H9 (cell line): Measurements from ENCODE around the gene INAFM1. TPM values are rescaled to one million over a fixed set of nuclear protein-coding genes. Genes with fewer than 3 reads are reported as not detected.

Experiments used
- DNase-seq: peaks from one replicate; pipeline ENCODE4 v3.0.0-alpha.2; 2017
- H2AFZ ChIP-seq: one replicate; pipeline ENCODE4 v1.6.1; 2013; ENCODE audit warnings: mild to moderate bottlenecking, low read length, control low read depth, moderate library complexity
- H2AK5ac ChIP-seq: 2 replicates; pipeline ENCODE4 v1.6.1; 2013; ENCODE audit warnings: low read length, control low read depth, mixed read lengths; ENCODE audit not compliant: insufficient read length
- H2BK120ac ChIP-seq: one replicate; pipeline ENCODE4 v1.6.1; 2013; ENCODE audit warnings: low read depth, mild to moderate bottlenecking, low read length, control low read depth, inconsistent platforms; ENCODE audit not compliant: poor library complexity, severe bottlenecking
- H2BK12ac ChIP-seq: 2 replicates; pipeline ENCODE4 v1.6.1; 2013; ENCODE audit warnings: low read length, control low read depth, mixed read lengths, low read depth; ENCODE audit not compliant: insufficient read length
- H2BK15ac ChIP-seq: 2 replicates; pipeline ENCODE4 v1.6.1; 2013; ENCODE audit warnings: low read depth, low read length, control low read depth
- H2BK20ac ChIP-seq: one replicate; pipeline ENCODE4 v1.6.1; 2013; ENCODE audit warnings: low read depth, mild to moderate bottlenecking, low read length, control low read depth, inconsistent platforms; ENCODE audit not compliant: poor library complexity, severe bottlenecking
- H2BK5ac ChIP-seq: 2 replicates; pipeline ENCODE4 v1.6.1; 2013; ENCODE audit warnings: low read length, control low read depth, mixed read lengths; ENCODE audit not compliant: insufficient read length
- H3K14ac ChIP-seq: 2 replicates; pipeline ENCODE4 v1.6.1; 2013; ENCODE audit warnings: low read length, control low read depth; ENCODE audit not compliant: insufficient read depth
- H3K18ac ChIP-seq: 2 replicates; pipeline ENCODE4 v1.6.1; 2013; ENCODE audit warnings: low read depth, mild to moderate bottlenecking, mixed read lengths, low read length, control low read depth; ENCODE audit not compliant: insufficient read length
- H3K23ac ChIP-seq: 2 replicates; pipeline ENCODE4 v1.6.1; 2013; ENCODE audit warnings: low read length, control low read depth, mixed read lengths, low read depth; ENCODE audit not compliant: insufficient read length
- H3K23me2 ChIP-seq: 2 replicates; pipeline ENCODE4 v1.6.1; 2013; ENCODE audit warnings: low read depth, mild to moderate bottlenecking, mixed read lengths, low read length, control low read depth; ENCODE audit not compliant: insufficient read length, poor library complexity, severe bottlenecking
- H3K27ac ChIP-seq: 2 replicates; pipeline ENCODE4 v1.5.1; 2013; ENCODE audit warnings: low read length, control low read depth, mixed read lengths, low read depth; ENCODE audit not compliant: insufficient read length
- H3K27me3 ChIP-seq: 2 replicates; pipeline ENCODE4 v1.6.1; 2013; ENCODE audit warnings: low read length, control low read depth, inconsistent platforms; ENCODE audit not compliant: insufficient read depth
- H3K4ac ChIP-seq: 2 replicates; pipeline ENCODE4 v1.6.1; 2013; ENCODE audit warnings: low read depth, mild to moderate bottlenecking, control low read depth, inconsistent platforms, low read length, moderate library complexity
- H3K4me1 ChIP-seq: 2 replicates; pipeline ENCODE4 v1.6.1; 2013; ENCODE audit warnings: low read length, control low read depth, inconsistent platforms; ENCODE audit not compliant: insufficient read depth
- H3K4me2 ChIP-seq: 2 replicates; pipeline ENCODE4 v1.6.1; 2013; ENCODE audit warnings: low read length, control low read depth, mixed read lengths; ENCODE audit not compliant: insufficient read length, insufficient read depth
- H3K56ac ChIP-seq: 2 replicates; pipeline ENCODE4 v1.6.1; 2013; ENCODE audit warnings: low read depth, mild to moderate bottlenecking, mixed read lengths, low read length, control low read depth; ENCODE audit not compliant: insufficient read length
- H3K79me1 ChIP-seq: 2 replicates; pipeline ENCODE4 v1.6.1; 2013; ENCODE audit warnings: low read depth, mild to moderate bottlenecking, moderate library complexity, low read length, control low read depth, inconsistent platforms; ENCODE audit not compliant: insufficient read depth, poor library complexity, severe bottlenecking
- H3K79me2 ChIP-seq: 2 replicates; pipeline ENCODE4 v1.6.1; 2013; ENCODE audit warnings: low read length, control low read depth, inconsistent platforms; ENCODE audit not compliant: insufficient read depth
- H3K9ac ChIP-seq: 2 replicates; pipeline ENCODE4 v1.6.1; 2013; ENCODE audit warnings: low read length, control low read depth, mixed read lengths; ENCODE audit not compliant: insufficient read length; ENCODE audit errors: extremely low read depth
- H3K9me3 ChIP-seq: one replicate; pipeline ENCODE4 v1.6.1; 2013; ENCODE audit warnings: low read depth, low read length, inconsistent platforms; ENCODE audit not compliant: control insufficient read depth
- H3T11ph ChIP-seq: one replicate; pipeline ENCODE4 v1.6.1; 2013; ENCODE audit warnings: mild to moderate bottlenecking, low read length, control low read depth, inconsistent platforms
- H4K20me1 ChIP-seq: one replicate; pipeline ENCODE4 v1.6.1; 2013; ENCODE audit not compliant: control insufficient read depth, insufficient read length, insufficient read depth
- H4K5ac ChIP-seq: 2 replicates; pipeline ENCODE4 v1.6.1; 2013; ENCODE audit warnings: low read depth, mild to moderate bottlenecking, mixed read lengths, low read length, control low read depth; ENCODE audit not compliant: insufficient read length
- H4K8ac ChIP-seq: replicated peaks from 2 replicates; pipeline ENCODE4 v1.6.1; 2013; ENCODE audit warnings: low read length, control low read depth, mixed read lengths, low read depth; ENCODE audit not compliant: insufficient read length
- H4K91ac ChIP-seq: 2 replicates; pipeline ENCODE4 v1.6.1; 2013; ENCODE audit warnings: low read depth, mild to moderate bottlenecking, moderate library complexity, mixed read lengths, low read length, control low read depth; ENCODE audit not compliant: insufficient read length
- H3K27ac Mint-ChIP-seq, 3 experiments: 2 replicates in 2 of 3; 3 replicates in 1 of 3; pipeline ENCODE4 v1.8.0; 2020 to 2021; ENCODE audit warnings: mixed read lengths in 3 of 3, mild to moderate bottlenecking in 1 of 3, moderate library complexity in 1 of 3
- H3K27me3 Mint-ChIP-seq: 2 replicates; pipeline ENCODE4 v1.8.0; 2021; ENCODE audit warnings: low read depth, mild to moderate bottlenecking, moderate library complexity, mixed read lengths
- H3K36me3 Mint-ChIP-seq, 3 experiments: 2 replicates in 2 of 3; 3 replicates in 1 of 3; pipeline ENCODE4 v1.8.0; 2020 to 2021; ENCODE audit warnings: low read depth in 3 of 3, mixed read lengths in 3 of 3; ENCODE audit not compliant: insufficient read depth in 1 of 3
- H3K4me1 Mint-ChIP-seq, 2 experiments: 2 replicates each; pipeline ENCODE4 v1.8.0; 2020; ENCODE audit warnings: mixed read lengths in 2 of 2
- H3K4me3 Mint-ChIP-seq, 2 experiments: 2 replicates in 1 of 2; 3 replicates in 1 of 2; pipeline ENCODE4 v1.8.0; 2020 to 2021; ENCODE audit warnings: mild to moderate bottlenecking in 2 of 2, mixed read lengths in 2 of 2, moderate library complexity in 1 of 2
- H3K9me3 Mint-ChIP-seq, 2 experiments: 2 replicates in 1 of 2; 3 replicates in 1 of 2; pipeline ENCODE4 v1.8.0; 2020; ENCODE audit warnings: mild to moderate bottlenecking in 2 of 2, mixed read lengths in 2 of 2, moderate library complexity in 1 of 2
- WGBS: extraction: QIAGEN DNeasy Blood & Tissue Kit; methylation state at CpG from one replicate; pipeline ENCODE4 v1.1.7; 2013; ENCODE audit warnings: missing lambda C conversion rate, low lambda C conversion rate, mixed read lengths; ENCODE audit not compliant: insufficient read length; ENCODE audit errors: extremely low coverage; 5-methylcytosine and 5-hydroxymethylcytosine counted together
- total RNA-seq: library from RNA; stranded (reverse); gene quantifications from 2 replicates; pipeline ENCODE4 v1.2.1, GENCODE V29; 2021
- TF ChIP-seq, protein P1 (sequence below): fragments of 200-600 bp; sonication (generic); conservative IDR thresholded peaks from 3 replicates; pipeline ENCODE4 v1.8.0; 2021; ENCODE audit warnings: antibody characterized with exemption, mild to moderate bottlenecking

The INAFM1 gene
- total RNA-seq, 1 experiment from 2014 or later, result 8.5 TPM

- Histone ChIP-seq H3K18ac (no peak overlapping the region), H2BK5ac (no peak overlapping the region), H3K27ac (no peak overlapping the region), H3K9ac (peak overlapping the region; percentile 0), H3K4me2 (peak overlapping the region; percentile 60), H3T11ph (no peak overlapping the region), H2BK120ac (no peak overlapping the region), H4K20me1 (no peaks in the 10 kb centered on the region), H3K23me2 (peaks cover 17% of the 10 kb centered on the region), H3K79me2 (no peaks in the 10 kb centered on the region), H2AK5ac (no peak overlapping the region), H2BK15ac (no peak overlapping the region), H3K14ac (no peak overlapping the region; the same call in 1 of the 2 replicates), H3K23ac (no peak overlapping the region), H3K4me1 (peaks cover 5% of the 10 kb centered on the region), H3K9me3 (no peaks in the 10 kb centered on the region), H2BK12ac (no peak overlapping the region), H2AFZ (no peak overlapping the region), H3K79me1 (no peaks in the 10 kb centered on the region), H3K4ac (no peak overlapping the region), H4K91ac (no peak overlapping the region), H3K27me3 (no peaks in the 10 kb centered on the region), H4K8ac (no peak overlapping the region), H4K5ac (no peak overlapping the region), H3K56ac (no peak overlapping the region), H2BK20ac (no peak overlapping the region)
- Mint-ChIP-seq H3K27me3 (peaks cover 13% of the 10 kb centered on the region), H3K36me3 (peaks cover 13 to 34% (median 33%) of the 10 kb centered on the region in 3 experiments; a peak in 6 of 7 replicates), H3K9me3 (no peaks in the 10 kb centered on the region), H3K27ac (peak overlapping the region; percentile 57 to 95 (median 94); a peak in 6 of 7 replicates), H3K4me1 (peaks cover 22 to 27% of the 10 kb centered on the region in 2 experiments), H3K4me3 (peak overlapping the region; percentile 86 to 93)
- WGBS, result no CpG with 5 or more reads among the region's 42 CpGs
- no peak for DNase-seq
- TF ChIP-seq, protein P1, sequence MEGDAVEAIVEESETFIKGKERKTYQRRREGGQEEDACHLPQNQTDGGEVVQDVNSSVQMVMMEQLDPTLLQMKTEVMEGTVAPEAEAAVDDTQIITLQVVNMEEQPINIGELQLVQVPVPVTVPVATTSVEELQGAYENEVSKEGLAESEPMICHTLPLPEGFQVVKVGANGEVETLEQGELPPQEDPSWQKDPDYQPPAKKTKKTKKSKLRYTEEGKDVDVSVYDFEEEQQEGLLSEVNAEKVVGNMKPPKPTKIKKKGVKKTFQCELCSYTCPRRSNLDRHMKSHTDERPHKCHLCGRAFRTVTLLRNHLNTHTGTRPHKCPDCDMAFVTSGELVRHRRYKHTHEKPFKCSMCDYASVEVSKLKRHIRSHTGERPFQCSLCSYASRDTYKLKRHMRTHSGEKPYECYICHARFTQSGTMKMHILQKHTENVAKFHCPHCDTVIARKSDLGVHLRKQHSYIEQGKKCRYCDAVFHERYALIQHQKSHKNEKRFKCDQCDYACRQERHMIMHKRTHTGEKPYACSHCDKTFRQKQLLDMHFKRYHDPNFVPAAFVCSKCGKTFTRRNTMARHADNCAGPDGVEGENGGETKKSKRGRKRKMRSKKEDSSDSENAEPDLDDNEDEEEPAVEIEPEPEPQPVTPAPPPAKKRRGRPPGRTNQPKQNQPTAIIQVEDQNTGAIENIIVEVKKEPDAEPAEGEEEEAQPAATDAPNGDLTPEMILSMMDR, result no peak
Observed at GRCh38 chr19:47272448-47273312, 2.0 kb upstream of the INAFM1 start.
